Panc1 (cell line): ENCODE results near the gene PPP2R3A. TPM values are rescaled to one million over a fixed set of nuclear protein-coding genes. Genes with fewer than 3 reads are reported as not detected.

Experiments
- ATAC-seq: fragments of 200-7000 bp; cut with Tn5 transposase; 2 replicates; pipeline ENCODE4 v1.9.1; 2020; ENCODE audit warnings: mild to moderate bottlenecking, moderate library complexity
- BruUV-seq: library from RNA; stranded (reverse); fragments of 400-500 nt; replicated peaks from 2 replicates; lab custom pipeline; 2021; lab: Mats Ljungman, UMichigan
- CTCF ChIA-PET: fragments of 300-600 bp; sonication (Branson Sonifier 250); formaldehyde crosslinking; loops from one replicate; lab custom pipeline; 2022; ENCODE audit warnings: antibody characterized with exemption; lab: Charles Lee
- POLR2A ChIA-PET: fragments of 300-600 bp; sonication (Branson Sonifier 250); formaldehyde crosslinking; loops from one replicate; lab custom pipeline; 2022; ENCODE audit warnings: antibody characterized with exemption; lab: Charles Lee
- DNase-seq: peaks from one replicate; pipeline ENCODE4 v3.0.0-alpha.2; 2010; ENCODE audit warnings: low read depth, low spot score
- H3K27ac ChIP-seq: 2 replicates; pipeline ENCODE4 v1.5.1; 2011; ENCODE audit warnings: mild to moderate bottlenecking, low read length, inconsistent platforms
- H3K27me3 ChIP-seq: fragments of 200-500 bp; sonication (Bioruptor generic); 2 replicates; pipeline ENCODE4 v1.6.0; 2014; ENCODE audit warnings: low read length, inconsistent platforms; ENCODE audit not compliant: control insufficient read depth, insufficient read depth
- H3K36me3 ChIP-seq: fragments of 200-500 bp; sonication (Bioruptor generic); 2 replicates; pipeline ENCODE4 v1.5.1; 2014; ENCODE audit warnings: inconsistent platforms, mild to moderate bottlenecking, low read length, moderate library complexity; ENCODE audit not compliant: control insufficient read depth, insufficient read depth
- H3K4me1 ChIP-seq: 2 replicates; pipeline ENCODE4 v1.5.1; 2011; ENCODE audit warnings: inconsistent platforms, mild to moderate bottlenecking, low read length, moderate library complexity; ENCODE audit not compliant: control insufficient read depth, insufficient read depth
- H3K4me3 ChIP-seq, 2 experiments: 2 replicates each; pipeline ENCODE4 v1.5.1; 2011 to 2012; ENCODE audit warnings: low read depth in 2 of 2, low read length in 2 of 2, mild to moderate bottlenecking in 2 of 2, inconsistent platforms in 1 of 2, moderate library complexity in 1 of 2
- H3K9me3 ChIP-seq: fragments of 200-500 bp; sonication (Bioruptor generic); 2 replicates; pipeline ENCODE4 v1.5.1; 2014; ENCODE audit warnings: low read depth, mild to moderate bottlenecking, inconsistent platforms, low read length, moderate library complexity; ENCODE audit not compliant: control insufficient read depth, insufficient read depth
- POLR2AphosphoS5 ChIP-seq: IDR thresholded peaks from 2 replicates; pipeline ENCODE4 v1.6.1; 2012; ENCODE audit warnings: mild to moderate bottlenecking, low read depth, low read length, moderate library complexity
- SIN3A ChIP-seq: IDR thresholded peaks from 2 replicates; pipeline ENCODE4 v1.6.1; 2012; ENCODE audit warnings: low read depth, mild to moderate bottlenecking, low read length, moderate library complexity, borderline replicate concordance; ENCODE audit not compliant: insufficient read depth
- TCF7L2 ChIP-seq: IDR thresholded peaks from 2 replicates; pipeline ENCODE4 v1.6.1; 2011; ENCODE audit warnings: mild to moderate bottlenecking, low read depth, low read length, inconsistent platforms
- in situ Hi-C: cut with HindIII; loops from 2 replicates; pipeline ENCODE4 v1.10.0; 2016; ENCODE audit warnings: low sequenced_read_pairs, low pct_unique_long_range_greater_than_20kb
- intact Hi-C: fragments of 100-400 bp; cut with micrococcal nuclease; formaldehyde crosslinking; loops from one replicate; pipeline ENCODE4 v1.10.0; 2022; ENCODE audit not compliant: unreplicated experiment
- total RNA-seq: library from RNA; stranded (reverse); gene quantifications from one replicate; pipeline ENCODE4 v1.2.1, GENCODE V29; 2021; ENCODE audit not compliant: unreplicated experiment
- TF ChIP-seq, protein P1 (sequence below): fragments of 450-650 bp; IDR thresholded peaks from 2 replicates; pipeline ENCODE4 v1.5.1; 2017; ENCODE audit warnings: mild to moderate bottlenecking
- TF ChIP-seq, protein P2 (sequence below), 2 experiments: IDR thresholded peaks; 2 replicates each; pipeline ENCODE4 v1.6.1; 2011 to 2012; ENCODE audit warnings: low read depth in 2 of 2, control low read depth in 1 of 2, low read length in 1 of 2, mild to moderate bottlenecking in 1 of 2, moderate library complexity in 1 of 2; ENCODE audit not compliant: insufficient read depth in 1 of 2

PPP2R3A gene
- total RNA-seq, 1 experiment from 2014 or later = 8.1 TPM

DNA sequence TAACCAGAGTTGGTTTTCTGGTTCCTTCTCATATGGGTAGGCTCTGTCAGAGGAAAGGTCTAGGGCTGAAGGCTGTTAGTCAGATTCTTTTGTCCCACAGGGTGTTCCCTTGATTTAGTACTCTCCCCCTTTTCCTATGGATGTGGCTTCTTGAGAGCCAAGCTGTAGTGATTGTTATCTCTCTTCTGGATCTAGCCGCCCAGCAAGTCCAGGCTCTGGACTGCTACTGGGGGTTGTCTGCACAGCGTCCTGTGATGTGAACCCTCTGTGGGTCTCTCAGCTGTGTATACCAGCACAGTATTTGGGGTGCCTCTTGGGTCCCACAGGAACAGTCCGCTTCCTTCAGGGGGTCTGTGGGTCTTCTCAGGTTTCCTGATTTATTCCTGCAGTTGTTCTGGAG lies 70.8 kb downstream of the PPP2R3A start:
- Histone ChIP-seq H3K4me3 (no peak overlapping the region), H3K27me3 (no peaks in the 10 kb centered on the region), H3K27ac (no peak overlapping the region), H3K36me3 (no peaks in the 10 kb centered on the region), H3K4me1 (no peaks in the 10 kb centered on the region), H3K9me3 (no peaks in the 10 kb centered on the region)
- ChIA-PET CTCF (interaction anchor here (0.5 kb wide), 1 partner anchor 43 kb away, joined by 7 read pairs; no protein-coding TSS in a partner anchor), POLR2A (no interaction called here)
- no peak for ATAC-seq
- DNase-seq = no peak
- intact Hi-C loops = no loop called here
- in situ Hi-C loops = no loop called here
- no TSS peak for BruUV-seq
- TF ChIP-seq, protein P1, sequence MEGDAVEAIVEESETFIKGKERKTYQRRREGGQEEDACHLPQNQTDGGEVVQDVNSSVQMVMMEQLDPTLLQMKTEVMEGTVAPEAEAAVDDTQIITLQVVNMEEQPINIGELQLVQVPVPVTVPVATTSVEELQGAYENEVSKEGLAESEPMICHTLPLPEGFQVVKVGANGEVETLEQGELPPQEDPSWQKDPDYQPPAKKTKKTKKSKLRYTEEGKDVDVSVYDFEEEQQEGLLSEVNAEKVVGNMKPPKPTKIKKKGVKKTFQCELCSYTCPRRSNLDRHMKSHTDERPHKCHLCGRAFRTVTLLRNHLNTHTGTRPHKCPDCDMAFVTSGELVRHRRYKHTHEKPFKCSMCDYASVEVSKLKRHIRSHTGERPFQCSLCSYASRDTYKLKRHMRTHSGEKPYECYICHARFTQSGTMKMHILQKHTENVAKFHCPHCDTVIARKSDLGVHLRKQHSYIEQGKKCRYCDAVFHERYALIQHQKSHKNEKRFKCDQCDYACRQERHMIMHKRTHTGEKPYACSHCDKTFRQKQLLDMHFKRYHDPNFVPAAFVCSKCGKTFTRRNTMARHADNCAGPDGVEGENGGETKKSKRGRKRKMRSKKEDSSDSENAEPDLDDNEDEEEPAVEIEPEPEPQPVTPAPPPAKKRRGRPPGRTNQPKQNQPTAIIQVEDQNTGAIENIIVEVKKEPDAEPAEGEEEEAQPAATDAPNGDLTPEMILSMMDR = no peak
- TF ChIP-seq, protein P2, sequence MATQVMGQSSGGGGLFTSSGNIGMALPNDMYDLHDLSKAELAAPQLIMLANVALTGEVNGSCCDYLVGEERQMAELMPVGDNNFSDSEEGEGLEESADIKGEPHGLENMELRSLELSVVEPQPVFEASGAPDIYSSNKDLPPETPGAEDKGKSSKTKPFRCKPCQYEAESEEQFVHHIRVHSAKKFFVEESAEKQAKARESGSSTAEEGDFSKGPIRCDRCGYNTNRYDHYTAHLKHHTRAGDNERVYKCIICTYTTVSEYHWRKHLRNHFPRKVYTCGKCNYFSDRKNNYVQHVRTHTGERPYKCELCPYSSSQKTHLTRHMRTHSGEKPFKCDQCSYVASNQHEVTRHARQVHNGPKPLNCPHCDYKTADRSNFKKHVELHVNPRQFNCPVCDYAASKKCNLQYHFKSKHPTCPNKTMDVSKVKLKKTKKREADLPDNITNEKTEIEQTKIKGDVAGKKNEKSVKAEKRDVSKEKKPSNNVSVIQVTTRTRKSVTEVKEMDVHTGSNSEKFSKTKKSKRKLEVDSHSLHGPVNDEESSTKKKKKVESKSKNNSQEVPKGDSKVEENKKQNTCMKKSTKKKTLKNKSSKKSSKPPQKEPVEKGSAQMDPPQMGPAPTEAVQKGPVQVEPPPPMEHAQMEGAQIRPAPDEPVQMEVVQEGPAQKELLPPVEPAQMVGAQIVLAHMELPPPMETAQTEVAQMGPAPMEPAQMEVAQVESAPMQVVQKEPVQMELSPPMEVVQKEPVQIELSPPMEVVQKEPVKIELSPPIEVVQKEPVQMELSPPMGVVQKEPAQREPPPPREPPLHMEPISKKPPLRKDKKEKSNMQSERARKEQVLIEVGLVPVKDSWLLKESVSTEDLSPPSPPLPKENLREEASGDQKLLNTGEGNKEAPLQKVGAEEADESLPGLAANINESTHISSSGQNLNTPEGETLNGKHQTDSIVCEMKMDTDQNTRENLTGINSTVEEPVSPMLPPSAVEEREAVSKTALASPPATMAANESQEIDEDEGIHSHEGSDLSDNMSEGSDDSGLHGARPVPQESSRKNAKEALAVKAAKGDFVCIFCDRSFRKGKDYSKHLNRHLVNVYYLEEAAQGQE (IDR thresholded peaks at IDR 0.05; ENCODE audit: insufficient read depth in 1 of 2, low read depth in 2 of 2, low read length in 1 of 2) = no peak
- TF ChIP-seq SIN3A (no peak), TCF7L2 (no peak), POLR2AphosphoS5 (no peak)

DNA sequence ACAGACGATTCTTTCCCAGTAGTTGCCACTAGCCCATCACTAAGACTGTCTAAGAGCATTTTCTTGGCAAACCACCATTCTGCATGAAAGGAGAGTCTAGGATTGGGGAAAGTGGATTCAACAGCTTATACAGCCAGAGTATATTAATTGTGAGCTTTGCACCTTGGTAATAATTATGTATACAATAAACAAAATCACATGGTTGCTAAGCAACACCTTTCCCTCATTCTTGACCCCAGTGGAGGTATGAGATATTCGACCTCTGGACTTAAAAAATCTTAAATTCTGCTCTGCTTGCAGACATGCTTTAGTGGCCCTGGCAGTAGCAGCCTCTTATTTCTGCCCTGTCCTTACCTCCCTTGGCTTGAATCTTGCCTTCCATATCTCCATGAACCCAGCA lies 73.1 kb downstream of the PPP2R3A start:
- in situ Hi-C loops = no loop called here
- Histone ChIP-seq H3K4me1 (no peaks in the 10 kb centered on the region), H3K36me3 (no peaks in the 10 kb centered on the region), H3K9me3 (no peaks in the 10 kb centered on the region), H3K27me3 (no peaks in the 10 kb centered on the region), H3K27ac (no peak overlapping the region), H3K4me3 (no peak overlapping the region)
- intact Hi-C loops = no loop called here
- no peak for DNase-seq
- POLR2A ChIA-PET = no interaction called here
- BruUV-seq = no TSS peak
- ATAC-seq = no peak
- CTCF ChIA-PET = no interaction called here
- TF ChIP-seq SIN3A (no peak), TCF7L2 (no peak), POLR2AphosphoS5 (no peak)
- TF ChIP-seq, protein P1 = no peak
- TF ChIP-seq, protein P2 (IDR thresholded peaks at IDR 0.05; ENCODE audit: insufficient read depth in 1 of 2, low read depth in 2 of 2, low read length in 1 of 2) = no peak
